HG02571 (cell line): ENCODE data around the gene ATPAF1.
"Not testable (repeated sequence)": the region's sequence is repeated elsewhere in the genome, so short reads cannot be mapped to it uniquely, and the experiment has no call there.

Source experiments
- ATAC-seq: cut with Tn5 transposase; IDR thresholded peaks from one replicate; pipeline ENCODE4 v1.9.1; 2021; ENCODE audit warnings: mild to moderate bottlenecking, moderate library complexity; ENCODE audit not compliant: unreplicated experiment

ATPAF1 gene

GRCh38 chr1:46681333-46682034 lies 13.3 kb upstream of the ATPAF1 start:
- no peak for ATAC-seq

- no peak for ATAC-seq
Measured at GRCh38 chr1:46679789-46680573, 11.8 kb upstream of the ATPAF1 start.

GRCh38 chr1:46677339-46677738 lies 9.2 kb upstream of the ATPAF1 start:
- ATAC-seq: no peak

- ATAC-seq: no peak
Measured at GRCh38 chr1:46676531-46676930, 8.4 kb upstream of the ATPAF1 start.

GRCh38 chr1:46675549-46676314 lies 7.6 kb upstream of the ATPAF1 start:
- peak; percentile 54 for ATAC-seq

GRCh38 chr1:46673749-46674182 lies 5.6 kb upstream of the ATPAF1 start:
- ATAC-seq: no peak

GRCh38 chr1:46672696-46673095 lies 4.5 kb upstream of the ATPAF1 start:
- no peak for ATAC-seq

GRCh38 chr1:46671554-46671953 lies 3.4 kb upstream of the ATPAF1 start, which contains the start of gene TEX38:
Gene TEX38, plus strand, starts transcription at chr1:46671854. Its CDS starts 81 bp downstream, at chr1:46671935.
- ATAC-seq: no peak

- ATAC-seq: no peak
Measured at GRCh38 chr1:46670134-46670533, 2.0 kb upstream of the ATPAF1 start.

- ATAC-seq: no peak
Measured at GRCh38 chr1:46665983-46666382, 2.2 kb downstream of the ATPAF1 start.

- not testable (repeated sequence) for ATAC-seq
Measured at GRCh38 chr1:46662919-46663318, 5.2 kb downstream of the ATPAF1 start.

GRCh38 chr1:46660116-46660515 lies 8.0 kb downstream of the ATPAF1 start:
- peak; percentile 61 for ATAC-seq

- ATAC-seq: no peak
Measured at GRCh38 chr1:46659307-46659870, 8.8 kb downstream of the ATPAF1 start.

GRCh38 chr1:46657775-46658174 lies 10.4 kb downstream of the ATPAF1 start:
- no peak for ATAC-seq

- no peak for ATAC-seq
Measured at GRCh38 chr1:46656643-46657042, 11.5 kb downstream of the ATPAF1 start.

GRCh38 chr1:46655848-46656247 lies 12.3 kb downstream of the ATPAF1 start:
- ATAC-seq: no peak

GRCh38 chr1:46654698-46655097 lies 13.5 kb downstream of the ATPAF1 start:
- not testable (repeated sequence) for ATAC-seq

- no peak for ATAC-seq
Measured at GRCh38 chr1:46654012-46654411, 14.2 kb downstream of the ATPAF1 start.

GRCh38 chr1:46653405-46653958 lies 14.7 kb downstream of the ATPAF1 start:
- no peak for ATAC-seq

- no peak for ATAC-seq
Measured at GRCh38 chr1:46652321-46653100, 15.7 kb downstream of the ATPAF1 start.
